22Rv1 (cell line): ENCODE measurements around the gene USP3.
A peak's percentile ranks its signal among the peaks of the same experiment; 100 is the strongest.

Experiments used
- H3K27ac ChIP-seq: fragments of 450-650 bp; 2 replicates; pipeline ENCODE4 v1.5.1; 2017
- ZFX ChIP-seq: fragments of 450-650 bp; IDR thresholded peaks from 2 replicates; pipeline ENCODE4 v1.6.1; 2017; ENCODE audit warnings: antibody characterized with exemption, borderline replicate concordance
- TF ChIP-seq, protein P1 (sequence below): fragments of 450-650 bp; IDR thresholded peaks from 2 replicates; pipeline ENCODE4 v1.5.1; 2017; ENCODE audit warnings: mild to moderate bottlenecking

The USP3 gene

GRCh38 chr15:63478243-63478642 is 26.1 kb upstream of the USP3 start:
- TF ChIP-seq, protein P1, sequence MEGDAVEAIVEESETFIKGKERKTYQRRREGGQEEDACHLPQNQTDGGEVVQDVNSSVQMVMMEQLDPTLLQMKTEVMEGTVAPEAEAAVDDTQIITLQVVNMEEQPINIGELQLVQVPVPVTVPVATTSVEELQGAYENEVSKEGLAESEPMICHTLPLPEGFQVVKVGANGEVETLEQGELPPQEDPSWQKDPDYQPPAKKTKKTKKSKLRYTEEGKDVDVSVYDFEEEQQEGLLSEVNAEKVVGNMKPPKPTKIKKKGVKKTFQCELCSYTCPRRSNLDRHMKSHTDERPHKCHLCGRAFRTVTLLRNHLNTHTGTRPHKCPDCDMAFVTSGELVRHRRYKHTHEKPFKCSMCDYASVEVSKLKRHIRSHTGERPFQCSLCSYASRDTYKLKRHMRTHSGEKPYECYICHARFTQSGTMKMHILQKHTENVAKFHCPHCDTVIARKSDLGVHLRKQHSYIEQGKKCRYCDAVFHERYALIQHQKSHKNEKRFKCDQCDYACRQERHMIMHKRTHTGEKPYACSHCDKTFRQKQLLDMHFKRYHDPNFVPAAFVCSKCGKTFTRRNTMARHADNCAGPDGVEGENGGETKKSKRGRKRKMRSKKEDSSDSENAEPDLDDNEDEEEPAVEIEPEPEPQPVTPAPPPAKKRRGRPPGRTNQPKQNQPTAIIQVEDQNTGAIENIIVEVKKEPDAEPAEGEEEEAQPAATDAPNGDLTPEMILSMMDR, result no peak
- TF ChIP-seq ZFX, result no peak
- no peak overlapping the region for H3K27ac ChIP-seq

DNA sequence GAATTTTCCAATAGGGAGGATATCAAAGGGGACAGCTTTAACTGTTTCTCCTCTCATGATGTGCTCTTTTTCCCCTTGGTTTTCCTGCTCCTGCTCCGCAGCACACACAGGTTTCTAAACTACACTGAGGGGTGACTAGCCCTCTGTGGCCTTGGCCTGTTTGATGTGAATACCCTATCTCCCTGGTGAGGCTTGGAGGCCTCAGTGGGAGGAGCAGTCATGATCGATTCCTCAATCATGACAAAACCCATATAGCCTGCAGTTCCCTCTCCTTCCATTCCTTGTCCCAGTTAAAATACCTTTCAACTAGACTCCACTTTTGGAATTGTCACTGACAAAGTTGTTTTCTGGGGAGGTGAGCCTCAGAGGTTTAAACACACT is 24.0 kb upstream of the USP3 start:
- no peak for TF ChIP-seq ZFX
- TF ChIP-seq, protein P1, result no peak
- no peak overlapping the region for H3K27ac ChIP-seq

DNA sequence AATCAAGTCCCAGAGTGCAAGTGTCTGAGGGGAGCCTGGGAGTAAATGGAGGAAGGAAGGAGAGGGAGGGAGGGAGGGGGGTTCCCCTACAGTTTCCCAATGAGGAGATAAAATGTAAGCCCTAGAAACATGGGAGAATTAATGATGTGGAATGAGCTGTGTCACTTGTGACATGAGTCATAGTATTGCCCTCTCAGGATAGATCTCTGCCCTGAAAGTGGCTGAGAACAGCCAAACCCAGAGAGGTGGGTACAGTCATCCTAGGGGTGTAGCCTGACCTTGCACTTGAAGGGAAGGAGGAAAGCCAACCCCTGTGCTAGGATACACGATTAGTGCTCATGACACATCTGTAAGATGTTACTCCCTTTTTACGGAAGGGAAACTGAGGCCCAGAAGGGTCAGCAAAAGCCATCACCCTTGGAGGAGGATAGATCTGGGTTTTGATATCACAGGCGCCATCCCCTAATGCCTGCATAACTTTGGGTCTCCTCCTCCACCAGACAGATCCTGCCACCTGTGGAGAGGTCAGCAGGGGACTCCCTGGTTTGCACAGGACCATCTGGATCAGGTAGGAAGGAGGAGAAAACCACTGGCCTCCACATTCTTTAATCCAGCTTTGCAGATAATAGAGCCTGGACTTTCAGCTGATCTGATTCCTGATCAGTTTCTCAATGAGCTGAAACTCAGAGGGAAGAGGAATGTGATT is 23.1 kb upstream of the USP3 start:
- no peak overlapping the region for H3K27ac ChIP-seq
- no peak for TF ChIP-seq ZFX
- TF ChIP-seq, protein P1, result no peak

DNA sequence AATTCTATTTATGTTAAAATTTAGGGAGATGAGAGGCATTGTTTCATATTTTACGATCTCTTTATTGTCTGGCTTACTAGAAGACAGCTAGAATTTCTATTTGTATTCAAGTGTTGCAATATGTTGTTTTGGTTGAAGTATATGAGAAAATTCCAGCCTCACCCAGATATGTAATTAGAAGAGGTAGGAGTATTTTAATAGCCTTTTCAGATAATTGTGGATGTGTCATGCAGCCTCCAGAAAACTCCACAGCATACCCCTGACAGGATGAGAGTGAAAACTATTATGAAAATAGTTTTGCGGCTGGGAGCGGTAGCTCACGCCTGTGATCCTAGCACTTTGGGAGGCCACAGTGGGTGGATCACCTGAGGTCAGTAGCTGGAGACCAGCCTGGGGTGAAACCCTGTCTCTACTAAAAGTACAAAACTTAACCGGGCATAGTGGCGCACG is 21.5 kb upstream of the USP3 start:
- no peak overlapping the region for H3K27ac ChIP-seq
- no peak for TF ChIP-seq ZFX

- TF ChIP-seq, protein P1, result no peak
- no peak for TF ChIP-seq ZFX
- no peak overlapping the region for H3K27ac ChIP-seq
Measured at GRCh38 chr15:63483521-63484371, 20.6 kb upstream of the USP3 start.

DNA sequence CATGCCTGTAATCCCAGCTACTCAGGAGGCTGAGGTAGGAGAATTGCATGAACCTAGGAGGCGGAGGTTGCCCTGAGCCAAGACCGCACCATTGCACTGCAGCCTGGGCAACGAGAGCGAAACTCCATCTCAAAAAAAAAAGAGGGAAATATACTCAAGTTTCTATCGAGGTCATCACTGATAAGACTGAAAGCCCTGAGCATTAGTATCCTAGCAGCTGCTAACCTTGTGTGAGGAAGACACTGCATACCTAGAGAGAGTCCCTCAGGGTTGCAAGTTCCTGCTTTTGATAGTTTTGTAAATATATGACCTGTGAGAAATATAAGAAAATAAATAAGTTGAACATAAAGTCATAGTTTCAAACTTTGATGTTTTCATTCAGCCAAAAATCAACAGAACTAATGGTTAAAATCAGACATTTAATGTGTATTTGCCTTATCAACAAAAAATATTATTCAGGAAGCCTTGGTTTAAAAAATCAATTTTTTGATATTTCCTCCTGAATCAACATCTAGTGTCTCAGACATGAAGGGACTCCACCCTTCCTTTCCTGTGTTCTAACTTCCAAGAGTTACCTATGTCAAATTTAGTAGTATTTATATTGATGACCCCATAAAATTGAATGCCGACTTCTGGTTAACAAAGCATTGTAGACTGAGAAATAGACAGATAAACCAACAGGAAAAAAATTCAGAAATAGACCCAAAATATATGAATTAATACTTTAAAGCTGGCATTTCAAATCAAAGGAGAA is 19.8 kb upstream of the USP3 start:
- TF ChIP-seq, protein P1, result no peak
- no peak for TF ChIP-seq ZFX
- H3K27ac ChIP-seq, result no peak overlapping the region

- H3K27ac ChIP-seq, result peak overlapping the region; percentile 18; the same call in 1 of the 2 replicates
- TF ChIP-seq, protein P1, result peak; percentile 98
- TF ChIP-seq ZFX, result no peak
Measured at GRCh38 chr15:63487076-63487757, 17.2 kb upstream of the USP3 start.

DNA sequence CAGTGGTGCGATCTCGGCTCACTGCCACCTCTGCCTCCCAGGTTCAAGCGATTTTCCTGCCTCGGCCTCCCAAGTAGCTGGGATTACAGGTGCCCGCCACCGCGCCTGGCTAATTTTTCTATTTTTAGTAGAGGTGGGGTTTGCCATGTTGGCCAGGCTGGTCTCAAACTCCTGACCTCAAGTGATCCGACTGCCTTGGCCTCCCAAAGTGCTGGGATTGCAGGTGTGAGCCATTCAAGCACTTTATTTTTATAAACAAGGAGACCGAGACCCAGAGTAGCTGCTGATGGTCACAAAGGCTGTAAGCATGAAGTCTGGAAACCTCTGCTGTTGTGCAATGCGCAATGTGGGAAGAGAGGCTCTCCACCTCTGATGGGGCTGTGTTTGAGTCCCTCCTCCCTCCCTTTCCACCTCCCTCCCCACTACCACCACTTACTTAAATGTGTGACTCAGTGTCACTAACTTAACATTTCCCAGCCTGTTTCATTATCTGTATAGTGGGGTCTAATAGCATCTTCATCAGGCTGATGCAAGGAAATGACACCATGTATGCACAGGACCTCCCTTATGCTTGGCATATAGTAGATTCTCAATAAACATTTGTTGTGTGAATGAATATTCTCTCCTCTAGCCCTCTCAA is 16.5 kb upstream of the USP3 start:
- H3K27ac ChIP-seq, result peak overlapping the region; percentile 18; the same call in 1 of the 2 replicates
